GM19025 (cell line): ENCODE data around the gene MACF1.

Experiments
- ATAC-seq: cut with Tn5 transposase; IDR thresholded peaks from one replicate; pipeline ENCODE4 v1.9.1; 2021; ENCODE audit warnings: mild to moderate bottlenecking, low read depth, moderate library complexity; ENCODE audit not compliant: unreplicated experiment

Gene MACF1

GRCh38 chr1:39258925-39259244, 54.4 kb downstream of the MACF1 start:
- ATAC-seq, result no peak

GRCh38 chr1:39261712-39262221, 57.3 kb downstream of the MACF1 start:
- ATAC-seq, result no peak

GRCh38 chr1:39262802-39263201, 58.3 kb downstream of the MACF1 start:
- ATAC-seq, result no peak

- ATAC-seq, result no peak
These were observed 61.8 kb downstream of the MACF1 start for GRCh38 chr1:39266269-39266668.

- ATAC-seq, result no peak
These were observed 62.3 kb downstream of the MACF1 start for GRCh38 chr1:39266792-39267191.

GRCh38 chr1:39268112-39268581, 63.7 kb downstream of the MACF1 start:
- ATAC-seq, result no peak

GRCh38 chr1:39268906-39269305, 64.4 kb downstream of the MACF1 start:
- no peak for ATAC-seq

GRCh38 chr1:39269349-39269748, 64.9 kb downstream of the MACF1 start:
- no peak for ATAC-seq

GRCh38 chr1:39269791-39270342, 65.4 kb downstream of the MACF1 start:
- peak; percentile 37 for ATAC-seq

- ATAC-seq, result no peak
These were observed 65.9 kb downstream of the MACF1 start for GRCh38 chr1:39270368-39270767.

- peak; percentile 68 for ATAC-seq
These were observed 67.7 kb downstream of the MACF1 start for GRCh38 chr1:39272027-39272797.

- no peak for ATAC-seq
These were observed 68.4 kb downstream of the MACF1 start for GRCh38 chr1:39272798-39273469.

GRCh38 chr1:39275836-39276507, 71.5 kb downstream of the MACF1 start:
- ATAC-seq, result no peak

GRCh38 chr1:39277879-39278278, 73.4 kb downstream of the MACF1 start:
- no peak for ATAC-seq

- ATAC-seq, result no peak
These were observed 78.2 kb downstream of the MACF1 start for GRCh38 chr1:39282537-39283216.

GRCh38 chr1:39283858-39284257, 79.4 kb downstream of the MACF1 start:
- no peak for ATAC-seq

GRCh38 chr1:39287541-39287940, 83.0 kb downstream of the MACF1 start:
- ATAC-seq, result no peak

- ATAC-seq, result no peak
These were observed 84.4 kb downstream of the MACF1 start for GRCh38 chr1:39288735-39289465.

GRCh38 chr1:39292401-39292800, 87.9 kb downstream of the MACF1 start:
- ATAC-seq, result no peak
